HG03095 (cell line): Measurements from ENCODE around the gene PODNL1.

ENCODE experiments used
- ATAC-seq: cut with Tn5 transposase; IDR thresholded peaks from one replicate; pipeline ENCODE4 v1.9.1; 2021; ENCODE audit warnings: moderate library complexity; ENCODE audit not compliant: unreplicated experiment

The PODNL1 gene

GRCh38 chr19:13899912-13900584 is 38.2 kb downstream of the PODNL1 start:
- ATAC-seq: no peak

DNA sequence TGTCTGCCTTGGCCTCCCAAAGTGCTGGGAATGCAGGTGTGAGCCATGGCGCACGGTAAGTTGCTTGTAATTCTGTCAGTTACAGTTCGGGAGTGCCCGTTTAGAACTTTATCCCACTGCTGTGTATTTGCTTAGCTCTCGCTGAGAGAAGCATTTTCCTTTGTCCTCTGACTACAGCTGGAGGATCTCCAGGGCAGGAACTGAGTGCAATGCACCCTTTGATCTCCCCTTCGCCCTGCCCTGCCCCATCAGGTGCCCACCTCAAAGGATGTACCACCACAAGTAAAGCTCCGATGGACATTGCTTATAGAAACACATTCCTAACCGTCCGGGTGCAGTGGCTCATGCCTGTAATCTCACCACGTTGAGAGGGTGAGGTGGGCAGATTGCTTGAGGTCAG is 38.8 kb downstream of the PODNL1 start:
- no peak for ATAC-seq

GRCh38 chr19:13896227-13896626 is 42.0 kb downstream of the PODNL1 start:
- ATAC-seq: no peak

DNA sequence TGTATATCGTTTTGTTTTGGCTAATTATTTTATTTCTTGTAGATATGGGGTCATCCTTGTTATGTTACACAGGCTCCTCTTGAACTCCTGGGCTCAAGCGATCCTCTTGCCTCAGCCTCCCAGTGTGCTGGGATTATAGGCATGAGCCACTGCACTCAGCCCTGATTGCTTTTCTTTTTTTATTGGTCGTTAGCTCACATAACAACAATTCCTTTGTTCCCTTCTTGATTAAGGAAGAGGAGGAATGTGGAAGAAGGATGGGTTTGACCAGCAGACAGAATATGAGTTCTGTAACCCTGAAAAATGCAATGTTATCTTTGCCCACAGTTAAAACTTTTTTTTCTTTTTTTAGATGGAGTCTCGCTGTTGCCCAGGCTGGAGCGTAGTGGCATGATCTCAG is 43.7 kb downstream of the PODNL1 start:
- no peak for ATAC-seq

GRCh38 chr19:13892870-13893269 is 45.3 kb downstream of the PODNL1 start:
- ATAC-seq: no peak

DNA sequence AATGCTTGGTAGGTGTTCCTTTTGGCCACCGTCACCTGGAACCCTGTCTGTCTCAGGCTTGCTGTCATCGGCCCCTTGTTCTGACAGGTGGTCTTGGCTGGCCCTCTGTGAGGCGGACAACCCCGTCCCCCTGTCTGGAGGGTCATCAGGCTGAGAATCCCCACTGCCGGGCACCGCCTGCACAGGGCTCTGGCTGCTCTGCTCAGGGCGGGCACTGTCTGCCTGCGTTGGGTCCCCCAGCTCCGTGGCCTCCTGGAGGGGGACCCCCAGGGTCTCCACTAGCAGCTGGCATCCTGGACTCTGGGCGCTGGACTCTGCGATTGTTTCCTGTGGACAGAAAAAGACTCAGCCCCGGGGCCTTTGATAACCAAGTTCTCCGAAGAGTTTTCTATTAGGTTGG is 48.1 kb downstream of the PODNL1 start:
- ATAC-seq: no peak

DNA sequence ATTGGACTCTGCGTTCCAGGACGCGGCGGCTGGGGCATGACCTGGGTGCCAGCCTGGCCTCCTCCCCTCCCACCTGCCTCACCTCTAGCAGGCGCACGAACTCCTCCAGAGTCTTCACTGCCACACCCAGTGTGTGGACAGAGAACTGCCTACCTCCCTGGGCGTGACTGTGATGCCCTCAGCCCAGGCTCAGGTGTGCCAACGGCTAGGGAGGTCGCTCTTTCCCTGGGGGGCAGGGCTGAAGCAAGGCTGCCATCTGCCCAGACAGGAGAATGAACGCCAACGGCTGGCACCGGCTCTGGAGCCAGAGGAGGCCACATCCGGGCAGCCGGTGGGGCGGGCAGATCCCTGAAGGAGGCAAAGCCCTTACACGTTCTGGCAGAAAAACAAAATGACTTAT is 49.9 kb downstream of the PODNL1 start:
- ATAC-seq: no peak

DNA sequence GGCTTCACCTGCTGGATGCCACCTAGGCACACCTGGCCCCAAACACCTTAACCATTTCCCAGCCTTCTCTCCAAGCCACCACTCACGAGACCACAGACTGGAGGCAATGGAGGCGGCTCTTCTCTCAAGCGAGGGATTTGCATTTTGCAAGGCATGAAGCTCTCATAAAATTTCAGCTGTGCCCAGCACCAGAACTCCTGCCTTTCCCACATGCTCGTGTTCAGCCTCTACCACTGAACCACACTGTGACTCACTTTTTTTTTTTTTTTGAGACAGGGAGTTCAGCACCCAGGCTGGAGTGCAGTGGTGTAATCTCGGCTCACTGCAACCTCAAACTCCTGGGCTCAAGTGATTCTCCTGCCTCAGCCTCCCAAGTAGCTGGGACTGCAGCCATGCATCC is 50.7 kb downstream of the PODNL1 start:
- ATAC-seq: no peak

- no peak for ATAC-seq
Observed at GRCh38 chr19:13887018-13887436, 51.2 kb downstream of the PODNL1 start.

GRCh38 chr19:13885826-13886365 is 52.3 kb downstream of the PODNL1 start:
- no peak for ATAC-seq

DNA sequence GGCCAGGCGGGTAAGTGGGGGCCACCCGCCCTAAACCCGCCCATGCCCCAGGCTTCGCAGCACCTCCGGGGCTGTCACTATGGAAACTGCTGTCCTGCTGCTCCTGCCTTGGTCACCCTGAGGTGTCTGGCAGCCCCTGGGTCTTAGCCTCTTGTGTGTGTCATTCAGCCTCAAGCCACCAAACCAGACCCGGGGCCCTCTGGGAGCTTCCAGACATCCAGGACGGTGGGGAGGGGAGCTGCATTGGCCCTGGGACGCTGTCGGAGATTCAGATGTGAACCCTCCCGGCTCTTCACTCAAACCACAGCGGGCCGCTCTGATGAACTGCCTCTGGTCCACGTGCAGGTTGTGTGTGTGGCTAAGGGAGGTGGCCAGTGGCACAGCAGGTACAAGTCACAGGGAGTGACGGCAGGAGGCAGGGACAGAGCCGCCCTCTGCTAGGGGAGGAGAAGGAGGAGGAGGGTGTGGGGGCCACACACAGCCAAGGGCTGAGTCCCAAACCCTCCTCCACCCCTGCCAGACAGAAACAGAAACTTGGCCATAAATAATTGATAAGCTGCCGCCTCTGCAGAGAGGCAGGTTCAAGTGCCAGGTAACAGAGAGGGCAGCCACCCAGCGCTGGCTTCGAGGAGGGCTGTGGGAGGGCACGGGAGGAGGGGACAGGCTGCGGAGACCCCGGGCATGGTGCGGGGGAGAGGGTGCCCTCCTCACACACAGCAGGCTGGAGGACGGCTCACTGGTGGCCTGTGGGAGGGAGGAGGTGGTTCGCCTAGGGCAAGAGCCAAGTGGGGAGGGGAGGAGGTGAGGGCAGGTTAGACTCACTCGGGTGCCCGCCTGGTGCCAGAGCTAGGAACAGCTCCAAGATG is 53.3 kb downstream of the PODNL1 start:
- ATAC-seq: no peak

- no peak for ATAC-seq
Observed at GRCh38 chr19:13883516-13884064, 54.6 kb downstream of the PODNL1 start.

- ATAC-seq: no peak
Observed at GRCh38 chr19:13882836-13883235, 55.4 kb downstream of the PODNL1 start.

GRCh38 chr19:13882419-13882795 is 55.8 kb downstream of the PODNL1 start:
- ATAC-seq: no peak

- no peak for ATAC-seq
Observed at GRCh38 chr19:13881692-13882418, 56.4 kb downstream of the PODNL1 start.

DNA sequence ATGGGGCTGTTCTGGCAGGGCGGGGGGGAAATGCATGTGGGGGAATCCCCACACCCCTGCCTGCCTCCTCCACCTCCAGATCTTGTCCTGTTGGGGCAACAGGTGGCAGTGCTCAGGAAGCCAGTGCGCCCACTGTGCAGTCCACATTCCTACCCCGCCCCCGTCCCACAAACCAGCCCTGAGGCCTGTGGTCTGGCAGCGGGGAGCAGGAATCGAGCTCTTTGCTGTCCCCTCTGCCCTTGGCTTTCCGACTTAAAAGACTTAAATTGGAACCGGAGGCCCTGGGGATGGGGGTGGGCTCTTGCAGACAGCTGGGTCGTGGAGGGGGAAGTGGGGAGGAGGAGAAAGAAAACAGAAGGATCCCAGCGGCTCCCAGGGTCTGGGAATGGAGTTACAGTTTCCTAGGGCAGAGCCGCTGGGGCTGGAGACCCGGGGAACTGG is 56.9 kb downstream of the PODNL1 start:
- ATAC-seq: no peak
